GM21529 (cell line): ENCODE measurements around the gene DPP10.
"Not testable (repeated sequence)": the region's sequence is repeated elsewhere in the genome, so short reads cannot be mapped to it uniquely, and the experiment has no call there.

Experiments used
- ATAC-seq: cut with Tn5 transposase; IDR thresholded peaks from one replicate; pipeline ENCODE4 v1.9.1; 2021; ENCODE audit not compliant: unreplicated experiment

Gene DPP10

DNA sequence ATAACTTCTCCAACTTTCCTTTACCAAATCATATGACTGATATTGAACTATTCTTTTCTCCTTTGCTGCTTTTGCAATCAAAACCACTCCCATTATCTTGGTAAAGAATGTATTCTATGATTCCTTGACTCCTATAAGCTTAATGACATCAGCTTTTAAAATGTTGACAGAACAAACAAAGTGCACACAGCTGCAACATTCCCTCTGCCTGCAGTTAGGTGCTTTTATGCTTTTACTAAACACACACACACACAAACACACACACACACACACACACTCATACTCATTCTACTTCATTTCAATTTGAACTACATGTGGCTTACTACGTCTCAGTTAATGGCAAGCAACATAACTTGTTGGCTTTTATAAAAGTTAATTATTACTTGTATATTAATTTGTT, 946.6 kb downstream of the DPP10 start:
- no peak for ATAC-seq

DNA sequence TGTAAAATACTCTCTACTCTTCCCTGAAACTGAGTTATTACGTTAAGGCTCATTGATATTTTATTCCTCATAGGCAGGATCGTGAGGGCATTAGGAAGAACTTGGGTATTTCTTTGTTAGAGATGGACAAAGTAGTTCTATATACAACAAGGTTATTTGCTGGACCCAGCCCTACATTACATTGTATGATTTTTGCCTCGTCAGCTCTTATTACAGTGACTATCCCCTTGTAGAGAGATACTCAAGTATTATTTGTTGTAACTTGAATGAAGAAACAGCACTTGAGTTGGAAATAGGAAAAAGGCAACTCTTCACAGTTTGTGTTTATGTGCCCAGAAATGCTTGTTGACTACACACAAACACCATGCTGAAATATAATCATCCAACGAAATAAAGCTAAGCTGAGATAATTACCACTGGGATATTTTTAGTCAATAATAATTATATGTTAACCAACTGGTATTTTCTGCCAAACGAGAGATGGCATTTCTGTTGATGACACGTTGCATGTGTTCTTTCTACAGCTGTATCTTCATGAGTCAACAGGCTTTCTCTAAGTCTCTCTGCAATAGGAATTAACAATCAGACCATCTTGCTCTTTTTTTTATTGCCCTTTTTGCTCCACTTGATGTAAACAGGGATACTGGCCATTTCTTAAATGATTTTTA, 947.6 kb downstream of the DPP10 start:
- no peak for ATAC-seq

DNA sequence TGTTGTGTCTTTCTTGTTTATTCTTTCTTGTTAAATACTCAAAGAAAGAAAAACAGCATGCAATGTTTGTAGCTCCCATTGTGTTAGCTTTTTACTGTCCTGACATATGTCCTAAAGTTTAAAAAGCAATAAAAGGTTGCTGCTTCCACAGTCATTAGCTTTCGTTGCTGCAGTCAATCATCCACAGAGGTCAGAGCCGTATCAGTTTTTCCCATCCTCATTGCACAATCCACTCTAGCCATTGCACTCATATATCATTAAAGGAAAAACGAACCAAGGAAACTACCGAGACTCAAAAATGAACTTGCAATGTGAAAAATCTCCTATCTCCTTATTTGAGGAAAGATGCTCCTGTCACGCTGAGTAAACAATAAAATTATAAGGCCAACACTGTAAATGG, 954.1 kb downstream of the DPP10 start:
- no peak for ATAC-seq

DNA sequence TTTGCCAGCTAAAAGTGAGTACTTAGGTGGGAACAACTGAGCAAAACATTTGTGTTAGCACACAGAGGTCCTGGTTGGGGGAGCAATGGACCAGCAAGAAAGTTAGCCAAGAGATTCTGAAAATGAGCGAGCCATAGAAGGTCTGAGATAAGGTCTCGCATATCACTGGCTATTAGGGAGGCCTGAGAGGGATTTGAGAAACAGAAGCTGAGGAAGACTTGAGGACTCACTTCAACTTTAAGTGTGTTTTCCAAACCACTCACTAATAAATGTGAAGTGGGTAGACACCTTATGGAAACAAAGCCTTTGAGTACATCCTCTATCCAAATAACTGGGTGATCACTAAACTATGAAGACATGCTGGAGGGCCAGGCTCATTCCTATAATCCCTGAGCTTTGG, 958.5 kb downstream of the DPP10 start:
- ATAC-seq, result no peak

DNA sequence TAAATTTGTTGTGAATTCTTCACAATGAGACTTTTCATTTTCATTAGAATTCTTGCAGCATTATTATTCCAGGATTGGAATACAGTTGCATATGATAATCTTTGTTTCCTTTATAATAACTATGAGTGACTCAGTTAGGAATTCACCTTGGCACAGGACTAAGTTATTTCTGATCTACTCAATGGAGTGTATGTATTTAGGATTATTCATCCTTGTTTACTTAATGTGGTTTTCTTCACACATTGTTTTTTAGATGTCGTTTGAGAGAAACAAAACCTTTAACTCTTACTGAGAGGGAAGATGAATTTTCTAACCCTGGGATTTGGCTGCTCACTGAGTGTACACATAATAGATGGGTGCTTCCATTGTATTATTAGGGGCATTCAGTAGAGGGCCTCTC, 970.1 kb downstream of the DPP10 start:
- ATAC-seq, result no peak

DNA sequence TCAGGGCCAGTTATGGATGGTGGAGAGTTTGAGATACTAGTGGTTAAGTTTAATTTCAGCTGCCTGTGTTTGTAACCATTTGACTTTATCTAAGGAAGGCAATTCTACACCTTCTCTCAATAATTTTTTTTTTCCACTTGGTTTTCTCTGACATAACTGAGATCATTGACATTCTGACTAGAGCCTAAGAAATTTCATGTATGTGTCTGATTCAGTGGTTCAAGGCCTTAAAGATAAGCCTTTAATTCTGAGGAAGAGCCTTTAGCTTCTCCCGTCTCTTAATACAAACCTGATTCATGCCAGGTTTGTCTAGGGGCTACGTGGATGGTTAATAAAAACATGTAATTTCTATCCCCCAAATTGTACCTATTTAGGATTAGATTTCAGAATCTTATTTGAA, 971.4 kb downstream of the DPP10 start:
- no peak for ATAC-seq

DNA sequence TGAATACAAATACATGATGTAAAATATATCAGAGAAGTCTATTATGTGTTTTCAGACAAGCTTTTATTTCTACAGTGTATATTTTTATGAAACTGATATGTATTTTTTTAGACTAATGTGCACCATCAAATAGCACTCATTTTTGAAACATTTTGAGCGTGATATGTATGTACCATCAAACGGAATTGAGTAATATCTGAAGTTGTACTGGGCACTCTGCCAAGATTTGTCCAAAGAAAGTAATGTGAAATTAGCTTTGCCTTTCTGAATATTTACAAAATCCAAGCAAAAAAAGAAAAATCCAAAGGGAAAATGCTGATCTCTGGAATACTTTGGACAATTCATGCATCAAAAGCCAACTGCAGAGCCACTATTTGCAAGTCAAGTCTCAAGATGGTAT, 972.0 kb downstream of the DPP10 start:
- no peak for ATAC-seq

DNA sequence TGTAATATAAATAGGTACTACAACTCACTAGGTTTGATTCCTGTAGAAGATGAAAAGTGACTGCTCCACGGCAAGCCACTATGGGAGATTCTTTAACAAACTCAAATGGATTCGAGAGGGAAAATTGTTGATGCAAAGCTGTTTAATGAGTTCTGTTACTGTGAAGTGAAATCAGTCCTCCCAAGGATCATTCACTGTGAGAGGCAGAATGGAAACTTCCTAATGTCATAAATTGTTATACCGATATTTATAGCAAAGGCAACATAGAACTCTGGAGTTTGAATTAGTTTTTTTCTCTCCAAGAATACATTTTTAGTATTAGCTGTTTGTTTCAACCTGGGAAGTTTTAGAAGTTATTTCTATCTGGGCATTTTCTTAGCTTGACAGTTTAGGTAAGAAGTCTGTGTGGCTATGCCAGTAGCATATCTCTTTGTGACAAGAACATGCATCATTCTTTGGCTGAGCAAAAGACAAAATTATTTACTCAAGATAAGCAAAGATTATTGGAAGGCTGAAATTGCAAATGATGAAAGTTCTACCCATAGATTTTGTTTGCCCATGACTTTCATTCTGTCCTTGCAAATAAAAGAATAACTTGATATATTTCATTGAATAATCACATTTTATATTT, 979.7 kb downstream of the DPP10 start:
- ATAC-seq, result no peak

DNA sequence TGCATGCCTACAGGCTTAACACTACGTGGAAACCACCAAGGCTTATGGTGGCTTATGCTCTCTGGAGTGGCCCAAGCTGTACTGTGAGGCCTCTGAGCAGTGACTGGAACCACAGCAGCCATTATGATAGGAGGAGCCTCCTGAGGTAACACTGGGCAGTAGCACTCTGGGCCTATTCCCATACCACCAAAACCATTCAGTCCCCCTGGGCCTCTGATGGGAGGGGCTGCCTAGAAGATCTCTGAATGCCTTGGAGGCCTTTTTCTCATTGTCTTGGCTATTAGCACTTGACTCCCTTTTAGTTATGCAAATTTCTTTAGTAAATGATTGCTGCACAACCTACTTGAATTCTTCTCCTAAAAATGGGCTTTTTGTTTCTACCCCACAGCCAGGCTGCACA, 985.0 kb downstream of the DPP10 start:
- ATAC-seq, result no peak

DNA sequence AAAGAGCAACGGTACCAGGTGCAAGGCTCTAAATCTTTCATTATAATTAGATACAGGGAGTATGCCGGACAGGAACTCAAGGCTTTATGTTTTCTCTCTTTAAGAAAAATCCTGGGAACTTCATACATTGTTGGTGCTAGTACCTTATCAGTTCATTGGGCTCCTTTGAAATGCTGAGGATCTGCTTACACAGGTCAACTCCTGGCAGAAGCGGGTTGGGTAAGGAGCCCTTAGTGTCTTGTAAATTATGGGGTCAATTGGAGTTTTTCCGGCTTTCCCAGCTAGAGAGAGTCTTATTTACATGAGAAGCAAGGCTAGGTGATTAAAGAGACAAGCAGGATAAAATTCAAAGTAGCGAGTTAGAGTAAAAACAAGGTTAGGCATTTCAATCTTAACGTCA, 998.3 kb downstream of the DPP10 start:
- not testable (repeated sequence) for ATAC-seq

DNA sequence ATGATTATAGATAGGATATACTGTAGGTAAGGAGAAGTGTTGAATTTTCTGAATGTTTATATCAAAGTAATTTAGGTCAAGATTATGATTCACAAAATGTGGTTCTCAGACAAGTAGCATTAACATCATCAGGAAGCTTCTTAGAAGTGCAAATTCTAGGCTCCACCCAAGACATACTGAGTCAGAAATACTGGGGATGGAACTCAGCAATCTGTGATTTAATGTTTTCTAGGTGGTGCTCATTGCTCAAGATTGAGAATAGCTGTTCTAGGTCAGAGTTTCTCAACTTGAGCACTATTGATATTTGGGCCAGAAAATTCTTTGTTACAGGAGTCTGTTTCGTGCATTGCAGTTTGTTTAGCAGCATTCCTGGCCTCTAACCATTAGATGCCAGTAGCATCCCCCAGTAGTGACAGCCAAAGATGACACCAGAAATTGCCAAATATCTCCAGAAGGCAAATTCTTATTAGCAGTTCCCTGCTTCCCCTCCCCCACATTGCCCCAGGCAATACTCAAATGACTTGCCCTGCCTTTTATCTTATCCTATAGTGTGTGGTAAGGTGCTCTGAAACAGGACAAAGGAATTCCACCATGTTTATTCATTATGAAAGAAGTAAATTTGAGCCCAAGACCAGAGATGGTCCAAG, 1001.2 kb downstream of the DPP10 start:
- ATAC-seq, result no peak

DNA sequence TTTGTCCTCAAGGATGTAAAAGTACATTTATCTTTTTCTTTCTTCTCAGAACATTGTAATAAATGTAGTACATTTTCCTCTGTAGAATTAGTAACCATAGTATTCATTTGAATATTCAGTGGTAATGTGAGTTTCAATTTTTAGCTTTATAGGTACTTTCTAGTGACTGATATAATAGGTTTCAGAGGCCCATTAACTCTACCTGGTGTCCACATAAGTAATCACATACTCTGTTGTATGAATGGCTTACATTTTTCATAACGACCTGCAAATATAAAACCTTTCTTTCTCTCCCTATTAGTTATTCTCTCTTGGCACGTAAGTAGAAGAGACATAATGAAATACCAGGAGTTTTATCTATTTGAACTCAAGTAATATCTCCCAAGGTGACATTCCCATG, 1017.6 kb downstream of the DPP10 start:
- ATAC-seq, result no peak

DNA sequence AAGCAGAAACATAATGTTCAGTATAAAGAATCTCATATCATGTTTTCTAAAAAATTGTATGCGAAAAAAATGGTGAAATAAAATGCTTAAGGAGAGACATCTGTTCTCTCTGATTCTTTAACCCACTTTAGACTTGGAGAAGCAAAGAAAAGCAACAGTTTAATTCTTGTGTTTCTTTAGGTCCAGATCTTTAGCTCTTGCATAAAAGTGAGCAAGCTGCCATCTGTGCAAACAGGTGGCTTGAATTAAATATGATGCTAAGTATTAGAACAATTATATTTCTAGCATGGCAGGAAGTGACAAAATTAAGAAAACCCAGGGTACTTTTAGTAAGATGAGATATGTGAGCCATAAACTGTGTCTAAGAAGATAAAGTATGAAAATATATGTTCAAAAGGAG, 1038.3 kb downstream of the DPP10 start:
- ATAC-seq, result no peak

DNA sequence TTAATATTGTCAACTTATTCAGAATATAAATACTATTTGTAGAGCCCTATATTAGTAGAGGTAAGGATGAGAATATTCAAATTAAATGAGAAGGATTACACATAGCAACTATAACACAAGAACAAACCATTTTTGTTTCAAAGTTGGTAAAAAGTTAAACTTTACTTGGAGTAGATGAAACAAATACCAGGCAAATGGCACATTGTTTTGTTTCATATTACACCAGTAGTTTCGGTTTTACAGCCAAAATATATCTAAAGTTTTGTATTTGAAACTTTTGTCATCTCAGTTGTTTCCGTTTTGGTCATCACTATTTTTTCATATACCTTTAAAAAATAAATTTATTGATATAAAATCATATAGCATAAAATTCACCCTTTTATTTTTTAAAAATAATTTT, 1039.4 kb downstream of the DPP10 start:
- ATAC-seq, result no peak

DNA sequence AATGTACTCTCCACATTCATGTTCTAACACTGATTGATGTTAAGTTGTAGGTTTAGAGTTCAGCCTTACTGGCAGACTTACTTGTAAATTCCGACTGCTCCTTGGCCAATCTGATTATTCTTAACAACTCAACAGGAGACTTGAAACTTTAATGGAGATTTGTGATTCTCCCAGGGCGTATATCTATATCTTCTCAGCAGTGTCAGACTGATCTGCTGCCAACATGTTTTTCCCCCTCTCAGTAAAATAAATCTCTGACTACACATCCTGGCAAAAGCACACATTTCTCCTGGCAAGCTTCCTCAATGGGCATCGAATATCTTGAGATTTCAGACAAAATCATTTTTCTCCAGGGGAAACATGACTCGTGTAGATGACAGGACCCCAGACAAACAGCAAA, 1041.2 kb downstream of the DPP10 start:
- ATAC-seq, result no peak

DNA sequence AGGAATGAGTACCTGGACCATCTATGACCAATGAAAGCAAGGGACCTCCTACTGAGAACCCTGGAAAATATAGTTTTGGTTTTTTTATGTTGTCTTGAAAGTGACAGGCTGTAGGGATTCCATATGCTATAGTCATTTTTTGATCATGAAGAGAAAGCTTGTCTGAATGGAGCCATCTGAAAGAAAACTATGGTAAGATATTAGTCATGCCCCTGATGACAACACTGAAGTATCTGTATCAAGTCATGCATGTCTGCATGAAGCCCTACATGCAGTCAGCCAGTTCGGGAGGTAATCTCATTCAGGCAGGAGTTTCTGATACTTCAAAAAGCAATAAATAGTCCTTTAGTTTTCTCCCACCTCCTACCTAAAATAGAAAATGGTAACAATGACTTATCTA, 1042.0 kb downstream of the DPP10 start:
- no peak for ATAC-seq

DNA sequence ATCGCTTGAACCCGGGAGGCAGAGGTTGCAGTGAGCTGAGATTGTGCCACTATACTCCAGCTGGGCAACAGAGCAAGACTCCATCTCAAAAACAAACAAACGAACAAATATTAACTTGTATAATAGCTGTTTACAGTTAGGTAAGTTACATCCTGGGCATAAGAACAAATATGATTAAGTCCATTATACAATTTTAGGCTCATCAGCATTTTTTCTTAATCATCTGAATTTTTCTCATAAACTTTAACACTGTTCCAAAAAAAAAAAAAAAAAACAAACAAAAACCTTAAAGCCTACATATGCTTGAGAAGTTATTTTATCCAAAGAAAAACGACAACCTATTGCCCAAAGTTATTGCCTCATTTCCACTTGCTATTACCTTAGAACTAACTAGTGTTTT, 1042.5 kb downstream of the DPP10 start:
- ATAC-seq, result no peak

DNA sequence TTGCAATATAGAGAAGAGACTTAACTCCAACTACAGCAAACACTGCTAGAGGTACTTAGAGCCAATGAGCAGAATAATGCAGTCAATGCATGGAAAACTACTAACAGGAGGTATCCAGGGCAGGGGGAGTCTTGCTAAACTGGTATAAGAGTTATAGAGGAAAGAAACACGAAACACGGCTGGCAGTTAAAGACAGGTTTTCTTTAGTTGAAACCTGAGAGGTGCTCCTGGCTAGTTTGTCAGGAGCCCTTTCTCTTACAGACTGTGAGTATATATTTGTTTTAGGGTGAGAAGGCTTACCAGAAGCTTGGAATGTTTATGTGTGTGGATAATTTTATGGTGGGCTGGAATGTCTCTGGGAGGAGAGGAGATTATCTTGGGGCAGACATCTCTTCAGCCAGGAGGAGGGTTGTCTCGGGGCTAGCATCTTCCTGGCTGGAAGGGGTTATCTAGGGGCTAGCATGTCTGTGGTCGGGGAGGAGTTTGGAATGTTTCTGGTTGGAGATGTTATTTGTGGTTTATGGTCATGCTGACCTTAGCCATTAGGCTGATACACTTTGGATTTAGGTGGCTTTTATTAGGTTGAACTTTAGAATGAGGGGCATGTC, 1048.8 kb downstream of the DPP10 start:
- no peak for ATAC-seq

DNA sequence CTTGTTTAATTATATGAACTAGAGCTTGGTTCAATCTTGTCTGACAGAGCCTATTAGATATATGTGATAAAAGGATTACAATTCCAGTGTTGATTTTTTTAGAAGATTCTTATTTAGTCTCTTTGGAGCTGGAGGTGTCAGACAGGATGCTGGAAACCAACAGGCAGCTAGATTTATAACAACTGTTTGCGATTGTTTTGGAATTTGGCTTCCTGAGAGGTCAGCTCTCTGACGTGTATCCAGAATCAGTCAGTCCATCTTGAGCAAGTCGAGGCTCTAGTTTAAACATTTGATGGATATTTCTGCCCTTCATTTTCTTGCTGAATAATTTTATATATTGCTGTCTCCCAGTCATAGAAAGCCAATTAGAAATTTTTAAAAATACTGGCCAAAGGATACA, 1062.9 kb downstream of the DPP10 start:
- ATAC-seq, result no peak

DNA sequence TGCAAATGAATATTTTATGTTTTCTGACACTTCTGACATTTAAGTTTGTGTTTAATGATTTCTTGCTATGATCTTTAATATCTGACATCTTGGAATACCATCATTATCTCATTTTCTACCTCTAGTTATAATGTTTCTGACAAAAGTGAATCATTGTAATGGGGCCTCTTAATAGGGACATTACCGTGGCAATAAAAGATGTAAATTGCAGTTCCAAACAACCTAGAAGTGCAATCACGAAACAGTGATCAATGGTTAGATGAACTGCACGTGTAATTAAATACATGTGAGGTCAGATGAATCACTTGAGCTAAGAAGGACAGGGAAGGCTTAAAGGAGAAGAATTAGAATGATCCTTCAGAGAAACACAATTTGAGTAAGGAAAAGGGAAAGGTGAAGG, 1078.3 kb downstream of the DPP10 start:
- no peak for ATAC-seq

DNA sequence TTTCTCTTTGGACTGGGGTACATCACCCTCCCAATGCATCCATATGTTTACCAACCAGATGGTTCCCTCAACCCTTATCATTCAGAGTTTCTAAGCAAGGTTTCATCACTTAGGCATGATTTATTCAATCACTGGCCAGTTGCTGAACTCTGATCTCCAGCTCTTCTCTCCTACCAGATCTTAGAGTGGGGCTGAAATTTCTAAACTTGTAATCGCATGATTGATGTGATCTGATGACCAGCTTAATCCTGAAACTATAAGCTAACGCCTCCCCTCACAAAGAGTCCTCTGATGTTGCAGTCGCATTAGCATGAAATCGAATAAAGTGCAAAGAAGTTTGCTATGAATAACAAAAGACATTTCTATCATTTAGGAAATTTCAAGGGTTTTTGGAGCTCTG, 1082.0 kb downstream of the DPP10 start:
- ATAC-seq, result no peak

DNA sequence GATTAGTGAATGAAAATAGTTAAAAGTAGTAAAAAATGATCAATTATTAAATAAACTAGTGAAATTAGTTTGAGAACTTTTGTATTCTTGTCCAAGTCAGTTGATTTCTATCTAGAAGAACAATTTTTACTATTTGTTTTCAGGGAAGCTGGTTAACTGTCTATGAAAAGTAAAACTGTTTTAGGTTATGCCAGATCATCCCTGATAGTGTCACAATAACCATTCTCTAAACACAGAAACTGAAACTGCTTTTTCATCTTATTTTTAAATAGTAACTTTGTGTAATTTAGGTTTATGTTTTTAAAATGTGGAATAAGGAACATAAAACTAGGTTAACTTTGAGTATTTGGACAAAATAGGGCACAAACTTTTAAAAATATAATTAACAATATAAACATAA, 1087.2 kb downstream of the DPP10 start:
- no peak for ATAC-seq
